Measurements from ENCODE around the gene ACLY. TPM values are rescaled to one million over a fixed set of nuclear protein-coding genes. Genes with fewer than 3 reads are reported as not detected.

The ACLY gene
- total and polyA plus RNA-seq, 2 of the 13 experiments (the other 11 are each of a cell fraction or from before 2014, with no cell fraction given): 111 to 218 TPM

DNA sequence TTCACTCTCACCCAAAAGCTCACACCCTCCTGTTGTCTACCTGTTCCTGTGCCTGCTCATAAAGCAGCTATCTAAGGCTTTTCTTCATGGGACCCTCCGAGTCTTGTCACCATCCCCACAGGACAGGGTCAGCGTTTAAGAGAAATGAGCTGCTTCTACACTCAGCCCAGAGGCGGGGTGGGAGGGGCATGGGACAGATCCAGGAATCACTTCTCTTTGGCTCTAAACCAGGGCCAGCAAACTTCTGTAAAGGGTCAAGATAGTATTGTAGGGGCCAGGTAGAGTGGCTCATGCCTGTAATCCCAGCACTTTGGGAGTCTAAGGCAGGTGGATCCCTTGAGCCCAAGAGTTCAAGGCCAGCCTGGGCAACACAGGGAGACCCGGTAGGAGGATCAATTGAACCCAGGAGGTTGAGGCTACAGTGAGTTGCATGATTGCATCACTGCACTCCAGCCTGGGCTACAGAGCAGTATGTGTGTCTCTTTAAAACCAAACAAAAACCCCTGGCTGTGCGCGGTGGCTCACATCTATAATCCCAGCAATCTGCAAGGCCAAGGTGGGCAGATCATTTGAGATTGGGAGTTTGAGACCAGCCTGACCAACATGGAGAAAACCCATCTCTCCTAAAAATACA is 30.3 kb downstream of the ACLY start:
- Histone ChIP-seq H4K20me1 (ENCODE audit: insufficient read depth, low read length) (no peaks in the 10 kb centered on the region), H3K4me1 (ENCODE audit: insufficient read depth, low read length) (peaks cover 35% of the 10 kb centered on the region), H3K36me3 (replicated peaks in 1 of 2; ENCODE audit: control insufficient read depth in 1 of 2, insufficient read depth in 2 of 2, low read length in 2 of 2) (peaks cover 40 to 88% of the 10 kb centered on the region in 2 experiments), H2AFZ (ENCODE audit: low read length) (no peak overlapping the region), H3K9me3 (ENCODE audit: low read length) (no peaks in the 10 kb centered on the region), H3K9ac (ENCODE audit: insufficient read depth, low read depth, low read length) (no peak overlapping the region), H3K79me2 (ENCODE audit: insufficient read depth, low read length) (no peaks in the 10 kb centered on the region), H3K4me3 (replicated peaks in 1 of 3; ENCODE audit: insufficient read depth in 1 of 3, low read depth in 2 of 3, low read length in 3 of 3) (no peak overlapping the region), H3K4me2 (ENCODE audit: low read depth, low read length) (no peak overlapping the region), H3K27me3 (ENCODE audit: control insufficient read depth in 1 of 2, insufficient read depth in 2 of 2, low read length in 2 of 2) (no peaks in the 10 kb centered on the region), H3K27ac (ENCODE audit: extremely low read length, insufficient read depth, low read length) (no peak overlapping the region)
- FAIRE-seq (peak; percentile 37), DNase-seq (ENCODE audit: low spot score) (no peak), ATAC-seq (peak; percentile 13; the same call in 1 of the 3 replicates)
- WGBS (ENCODE audit: low lambda C conversion rate): 73% methylated on average over 6 of the region's 6 CpGs
- ChIA-PET CTCF (ENCODE audit: low intra/inter-chr PET ratio, low total read pairs) (no interaction called here), POLR2A (no interaction called here)
- in situ Hi-C loops (cut with HindIII; ENCODE audit: extremely low pct_ligation_motif_present, low pct_unique_long_range_greater_than_20kb): no loop called here
- intact Hi-C loops (cut with micrococcal nuclease; ENCODE audit: unreplicated experiment): no loop called here
- no TSS peak for BruUV-seq (replicated peaks)
- TF ChIP-seq EEA1 (CRISPR knock-in tag; IDR thresholded peaks at IDR 0.05; ENCODE audit: borderline replicate concordance) (no peak), RCOR2 (CRISPR knock-in tag; IDR thresholded peaks at IDR 0.05) (no peak), AHR (CRISPR knock-in tag; IDR thresholded peaks at IDR 0.05) (no peak), YEATS2 (CRISPR knock-in tag; IDR thresholded peaks at IDR 0.05; ENCODE audit: borderline replicate concordance) (no peak), ZEB1 (IDR thresholded peaks at IDR 0.05; ENCODE audit: insufficient replicate concordance, low read depth) (no peak), NR2C2 (CRISPR knock-in tag; IDR thresholded peaks at IDR 0.05; ENCODE audit: borderline replicate concordance) (peak; percentile 42; the same call in 1 of the 2 replicates), TEAD2 (CRISPR knock-in tag; IDR thresholded peaks at IDR 0.05) (no peak), JDP2 (CRISPR knock-in tag; IDR thresholded peaks at IDR 0.05; ENCODE audit: borderline replicate concordance) (no peak), CC2D1A (CRISPR knock-in tag; IDR thresholded peaks at IDR 0.05) (no peak), NR1H2 (CRISPR knock-in tag; IDR thresholded peaks at IDR 0.05; ENCODE audit: borderline replicate concordance, low read depth) (no peak), SP4 (CRISPR knock-in tag; IDR thresholded peaks at IDR 0.05) (no peak), ZNF451 (CRISPR knock-in tag; IDR thresholded peaks at IDR 0.05) (no peak)
- TF ChIP-seq, protein P1, sequence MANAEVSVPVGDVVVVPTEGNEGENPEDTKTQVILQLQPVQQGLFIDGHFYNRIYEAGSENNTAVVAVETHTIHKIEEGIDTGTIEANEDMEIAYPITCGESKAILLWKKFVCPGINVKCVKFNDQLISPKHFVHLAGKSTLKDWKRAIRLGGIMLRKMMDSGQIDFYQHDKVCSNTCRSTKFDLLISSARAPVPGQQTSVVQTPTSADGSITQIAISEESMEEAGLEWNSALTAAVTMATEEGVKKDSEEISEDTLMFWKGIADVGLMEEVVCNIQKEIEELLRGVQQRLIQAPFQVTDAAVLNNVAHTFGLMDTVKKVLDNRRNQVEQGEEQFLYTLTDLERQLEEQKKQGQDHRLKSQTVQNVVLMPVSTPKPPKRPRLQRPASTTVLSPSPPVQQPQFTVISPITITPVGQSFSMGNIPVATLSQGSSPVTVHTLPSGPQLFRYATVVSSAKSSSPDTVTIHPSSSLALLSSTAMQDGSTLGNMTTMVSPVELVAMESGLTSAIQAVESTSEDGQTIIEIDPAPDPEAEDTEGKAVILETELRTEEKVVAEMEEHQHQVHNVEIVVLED (CRISPR knock-in tag; IDR thresholded peaks at IDR 0.05; ENCODE audit: borderline replicate concordance): no peak
- TF ChIP-seq, protein P2, sequence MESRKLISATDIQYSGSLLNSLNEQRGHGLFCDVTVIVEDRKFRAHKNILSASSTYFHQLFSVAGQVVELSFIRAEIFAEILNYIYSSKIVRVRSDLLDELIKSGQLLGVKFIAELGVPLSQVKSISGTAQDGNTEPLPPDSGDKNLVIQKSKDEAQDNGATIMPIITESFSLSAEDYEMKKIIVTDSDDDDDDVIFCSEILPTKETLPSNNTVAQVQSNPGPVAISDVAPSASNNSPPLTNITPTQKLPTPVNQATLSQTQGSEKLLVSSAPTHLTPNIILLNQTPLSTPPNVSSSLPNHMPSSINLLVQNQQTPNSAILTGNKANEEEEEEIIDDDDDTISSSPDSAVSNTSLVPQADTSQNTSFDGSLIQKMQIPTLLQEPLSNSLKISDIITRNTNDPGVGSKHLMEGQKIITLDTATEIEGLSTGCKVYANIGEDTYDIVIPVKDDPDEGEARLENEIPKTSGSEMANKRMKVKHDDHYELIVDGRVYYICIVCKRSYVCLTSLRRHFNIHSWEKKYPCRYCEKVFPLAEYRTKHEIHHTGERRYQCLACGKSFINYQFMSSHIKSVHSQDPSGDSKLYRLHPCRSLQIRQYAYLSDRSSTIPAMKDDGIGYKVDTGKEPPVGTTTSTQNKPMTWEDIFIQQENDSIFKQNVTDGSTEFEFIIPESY (CRISPR knock-in tag; IDR thresholded peaks at IDR 0.05): no peak
- TF ChIP-seq, protein P3, sequence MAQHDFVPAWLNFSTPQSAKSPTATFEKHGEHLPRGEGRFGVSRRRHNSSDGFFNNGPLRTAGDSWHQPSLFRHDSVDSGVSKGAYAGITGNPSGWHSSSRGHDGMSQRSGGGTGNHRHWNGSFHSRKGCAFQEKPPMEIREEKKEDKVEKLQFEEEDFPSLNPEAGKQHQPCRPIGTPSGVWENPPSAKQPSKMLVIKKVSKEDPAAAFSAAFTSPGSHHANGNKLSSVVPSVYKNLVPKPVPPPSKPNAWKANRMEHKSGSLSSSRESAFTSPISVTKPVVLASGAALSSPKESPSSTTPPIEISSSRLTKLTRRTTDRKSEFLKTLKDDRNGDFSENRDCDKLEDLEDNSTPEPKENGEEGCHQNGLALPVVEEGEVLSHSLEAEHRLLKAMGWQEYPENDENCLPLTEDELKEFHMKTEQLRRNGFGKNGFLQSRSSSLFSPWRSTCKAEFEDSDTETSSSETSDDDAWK (CRISPR knock-in tag; IDR thresholded peaks at IDR 0.05): no peak
- TF ChIP-seq, protein P4, sequence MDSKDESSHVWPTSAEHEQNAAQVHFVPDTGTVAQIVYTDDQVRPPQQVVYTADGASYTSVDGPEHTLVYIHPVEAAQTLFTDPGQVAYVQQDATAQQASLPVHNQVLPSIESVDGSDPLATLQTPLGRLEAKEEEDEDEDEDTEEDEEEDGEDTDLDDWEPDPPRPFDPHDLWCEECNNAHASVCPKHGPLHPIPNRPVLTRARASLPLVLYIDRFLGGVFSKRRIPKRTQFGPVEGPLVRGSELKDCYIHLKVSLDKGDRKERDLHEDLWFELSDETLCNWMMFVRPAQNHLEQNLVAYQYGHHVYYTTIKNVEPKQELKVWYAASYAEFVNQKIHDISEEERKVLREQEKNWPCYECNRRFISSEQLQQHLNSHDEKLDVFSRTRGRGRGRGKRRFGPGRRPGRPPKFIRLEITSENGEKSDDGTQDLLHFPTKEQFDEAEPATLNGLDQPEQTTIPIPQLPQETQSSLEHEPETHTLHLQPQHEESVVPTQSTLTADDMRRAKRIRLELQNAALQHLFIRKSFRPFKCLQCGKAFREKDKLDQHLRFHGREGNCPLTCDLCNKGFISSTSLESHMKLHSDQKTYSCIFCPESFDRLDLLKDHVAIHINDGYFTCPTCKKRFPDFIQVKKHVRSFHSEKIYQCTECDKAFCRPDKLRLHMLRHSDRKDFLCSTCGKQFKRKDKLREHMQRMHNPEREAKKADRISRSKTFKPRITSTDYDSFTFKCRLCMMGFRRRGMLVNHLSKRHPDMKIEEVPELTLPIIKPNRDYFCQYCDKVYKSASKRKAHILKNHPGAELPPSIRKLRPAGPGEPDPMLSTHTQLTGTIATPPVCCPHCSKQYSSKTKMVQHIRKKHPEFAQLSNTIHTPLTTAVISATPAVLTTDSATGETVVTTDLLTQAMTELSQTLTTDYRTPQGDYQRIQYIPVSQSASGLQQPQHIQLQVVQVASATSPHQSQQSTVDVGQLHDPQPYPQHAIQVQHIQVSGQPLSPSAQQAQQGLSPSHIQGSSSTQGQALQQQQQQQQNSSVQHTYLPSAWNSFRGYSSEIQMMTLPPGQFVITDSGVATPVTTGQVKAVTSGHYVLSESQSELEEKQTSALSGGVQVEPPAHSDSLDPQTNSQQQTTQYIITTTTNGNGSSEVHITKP (CRISPR knock-in tag; IDR thresholded peaks at IDR 0.05; ENCODE audit: low read depth): no peak

Data from HepG2 (cell line).